NCI-H748 treated with DMSO at 0.1 percent for 48 hours (cell line): Measurements from ENCODE around the gene AGBL1.

ENCODE experiments used
- DNase-seq: peaks from one replicate; lab custom pipeline; 2025; lab: John Stamatoyannopoulos, UW

The AGBL1 gene

DNA sequence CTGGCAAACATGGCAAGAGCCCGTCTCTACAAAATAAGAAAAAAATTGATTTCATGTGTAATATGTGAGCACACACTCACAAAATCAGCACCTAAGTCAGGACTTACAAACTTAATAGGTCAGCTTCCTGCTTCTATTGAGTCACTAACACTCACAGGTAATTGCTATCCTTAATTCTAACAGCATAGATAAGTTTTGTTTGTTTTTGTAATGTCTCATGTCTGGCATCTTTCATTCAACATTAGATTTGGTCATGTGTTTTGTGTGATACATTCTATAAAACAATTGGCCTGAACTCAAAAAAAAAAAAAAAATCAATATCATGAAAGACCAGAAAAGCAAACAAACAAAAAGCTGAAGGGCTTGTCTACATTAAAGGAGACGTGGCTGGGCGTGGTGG lies 564.7 kb downstream of the AGBL1 start:
- DNase-seq = peak; percentile 55

DNA sequence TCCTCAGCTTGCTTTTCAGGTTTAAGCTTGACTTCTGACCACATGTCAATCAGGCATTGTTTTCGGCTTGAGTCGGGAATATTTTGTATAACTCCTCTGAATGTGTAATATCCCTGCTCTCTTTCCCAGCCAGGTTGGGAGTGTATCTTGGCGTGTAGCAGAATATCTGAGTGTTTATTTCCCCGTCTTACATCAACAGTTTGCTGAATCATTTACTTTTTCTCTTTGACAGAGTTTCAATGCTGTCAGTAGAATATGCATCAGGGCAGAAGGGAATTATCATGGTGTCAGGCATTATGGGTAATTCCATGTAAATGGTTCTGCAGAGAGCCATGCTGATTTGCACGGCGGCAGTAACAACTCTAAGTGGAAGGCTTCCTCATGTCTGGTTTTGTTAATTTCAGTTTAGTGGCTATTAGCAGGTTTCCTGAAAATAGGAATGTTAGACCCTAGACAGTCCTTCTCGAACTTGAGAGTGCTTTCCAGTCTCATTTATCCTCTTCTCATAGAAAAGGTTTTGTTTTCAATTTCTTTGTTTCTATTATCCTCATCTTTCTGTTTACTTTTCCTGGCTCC lies 566.3 kb downstream of the AGBL1 start:
- DNase-seq = no peak

DNA sequence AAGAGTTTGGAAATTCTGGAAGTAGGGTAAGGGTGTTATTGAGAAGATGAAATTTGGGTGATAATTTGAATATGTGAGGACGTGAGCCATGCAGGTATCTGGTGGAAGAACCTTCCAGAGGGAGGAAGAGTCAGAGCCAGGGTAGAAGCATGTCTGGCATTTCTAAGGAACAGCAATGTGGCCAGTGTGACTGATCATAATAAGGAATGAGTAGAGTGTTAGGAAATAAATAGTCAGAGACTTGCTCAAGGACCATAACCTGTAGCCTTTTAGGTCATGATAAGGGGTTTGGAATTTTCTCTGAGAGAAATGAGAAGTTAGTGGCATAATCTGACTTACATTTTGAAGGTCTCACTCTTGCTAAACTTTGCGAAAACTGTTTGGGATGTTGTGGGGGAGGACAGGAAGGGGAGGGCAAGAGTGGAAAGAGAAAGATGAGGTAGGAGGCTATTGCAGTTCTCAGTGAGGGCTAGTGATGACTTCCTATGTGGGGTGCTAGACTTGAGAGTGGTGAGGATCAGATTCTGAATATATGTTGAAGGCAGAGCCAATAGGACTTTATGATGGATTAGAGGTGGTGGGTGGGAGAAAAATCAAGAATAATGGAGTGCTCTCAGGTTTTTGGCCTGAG lies 568.3 kb downstream of the AGBL1 start:
- no peak for DNase-seq

DNA sequence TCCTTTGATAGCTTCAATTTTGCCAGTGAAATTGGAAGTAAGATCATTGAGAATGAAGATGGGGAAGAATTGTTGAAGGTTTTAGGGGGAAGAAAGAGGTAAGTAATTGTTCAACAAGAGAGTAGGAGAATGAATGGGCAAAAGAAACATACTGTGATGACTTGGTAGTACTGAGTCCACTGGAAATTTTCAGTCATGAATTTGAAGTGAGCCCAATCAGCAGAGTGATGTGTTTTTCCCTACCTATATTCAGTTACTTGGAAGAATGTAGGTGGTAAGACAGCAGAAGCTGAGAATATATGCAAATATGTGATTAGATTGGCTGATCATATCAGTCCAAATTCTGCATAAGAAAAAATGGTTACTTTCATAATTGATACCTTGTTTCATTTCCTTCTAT lies 569.6 kb downstream of the AGBL1 start:
- DNase-seq = no peak

DNA sequence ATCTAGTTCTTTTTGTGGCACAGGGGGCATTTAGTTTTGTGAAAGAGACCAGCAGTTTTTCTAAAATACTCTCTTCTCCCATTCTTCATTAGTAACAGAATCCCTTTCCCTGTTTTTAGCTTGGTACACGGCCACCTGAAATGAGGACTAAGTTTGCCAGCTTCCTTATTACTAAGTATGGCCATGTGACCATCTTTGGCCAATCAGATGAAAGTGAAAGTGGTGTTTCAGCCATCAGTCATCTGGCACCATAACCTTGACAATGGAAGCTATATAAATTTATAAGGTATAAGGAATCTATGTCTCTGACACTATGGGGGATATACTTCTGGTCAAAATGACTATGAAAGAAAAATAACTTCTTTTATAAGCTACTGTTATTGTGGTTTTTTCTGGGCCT lies 570.4 kb downstream of the AGBL1 start:
- DNase-seq = no peak

DNA sequence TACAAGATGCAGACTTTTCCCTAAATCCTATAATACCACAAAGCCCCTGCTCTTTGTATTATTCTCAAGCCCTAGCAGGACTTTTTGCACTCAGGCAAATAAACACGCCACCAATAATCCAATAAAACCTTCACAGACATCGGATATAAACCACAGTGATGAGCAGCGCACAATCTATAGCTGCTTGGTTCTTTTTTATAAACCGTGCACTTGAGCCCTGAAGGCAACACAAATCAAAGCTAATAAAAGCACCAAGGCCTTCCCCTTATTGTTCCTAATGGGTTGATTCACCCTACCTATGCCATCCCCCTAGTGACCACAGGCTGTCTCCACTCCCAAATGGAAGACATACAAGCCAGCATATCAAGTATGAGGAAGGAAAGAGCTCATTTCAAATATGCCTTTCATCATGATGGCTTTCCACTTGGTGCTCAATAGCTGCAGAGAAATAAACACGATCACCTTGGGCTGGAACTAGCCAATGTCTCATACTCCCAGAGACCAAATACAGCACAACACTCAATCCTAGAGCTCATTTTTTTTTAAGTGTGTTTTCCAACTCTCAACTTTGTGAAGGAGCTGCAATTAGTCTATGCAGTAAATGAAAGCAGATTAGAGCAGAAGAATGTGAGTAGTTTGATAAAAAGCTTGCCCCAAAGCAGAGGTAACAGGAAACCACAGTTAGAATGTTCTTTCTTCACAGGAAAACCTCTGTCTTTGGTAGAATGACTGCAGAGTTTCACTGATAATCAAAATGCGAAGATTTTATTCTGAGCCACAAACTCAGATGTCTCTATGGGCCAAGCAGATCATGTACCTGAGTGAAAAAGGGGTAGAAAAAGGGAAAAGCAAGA lies 573.9 kb downstream of the AGBL1 start:
- no peak for DNase-seq

DNA sequence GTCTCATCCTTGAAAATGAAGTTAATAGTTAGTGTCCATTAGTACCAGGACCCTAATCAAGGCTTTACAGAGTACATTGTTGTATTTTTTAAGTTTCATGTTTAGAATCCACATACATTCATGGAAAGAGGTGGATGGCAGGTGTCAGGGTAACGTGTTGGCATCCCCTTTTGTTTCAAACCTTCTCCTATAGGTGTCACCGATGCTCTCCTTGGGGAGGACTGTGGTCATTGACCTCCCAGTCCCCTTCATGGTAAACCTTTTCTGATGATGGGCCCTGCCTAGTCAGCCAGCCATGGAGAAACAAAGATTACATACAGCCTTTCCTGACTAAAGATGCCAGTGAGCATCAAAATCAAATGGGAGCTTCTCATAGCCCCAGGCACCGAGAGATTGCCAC lies 574.8 kb downstream of the AGBL1 start:
- no peak for DNase-seq

DNA sequence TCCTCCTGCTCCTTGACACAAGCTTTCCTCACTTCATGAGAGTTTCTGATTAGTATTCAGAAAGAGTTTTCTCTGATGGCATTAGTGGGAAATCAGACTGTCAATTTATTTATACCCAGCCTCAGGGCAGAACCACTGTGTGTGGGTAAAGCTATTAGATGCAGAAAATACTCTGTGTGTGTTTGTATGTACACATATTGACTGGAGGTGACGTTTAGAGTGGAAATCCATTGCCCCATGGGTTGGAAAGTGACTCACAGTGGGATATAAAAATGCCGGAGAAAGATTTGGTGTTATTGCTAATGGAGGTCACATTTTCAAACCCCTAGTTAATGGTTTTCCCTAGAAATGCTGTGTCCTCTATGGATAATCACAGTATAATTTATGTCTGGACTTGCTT lies 577.6 kb downstream of the AGBL1 start:
- DNase-seq = no peak

DNA sequence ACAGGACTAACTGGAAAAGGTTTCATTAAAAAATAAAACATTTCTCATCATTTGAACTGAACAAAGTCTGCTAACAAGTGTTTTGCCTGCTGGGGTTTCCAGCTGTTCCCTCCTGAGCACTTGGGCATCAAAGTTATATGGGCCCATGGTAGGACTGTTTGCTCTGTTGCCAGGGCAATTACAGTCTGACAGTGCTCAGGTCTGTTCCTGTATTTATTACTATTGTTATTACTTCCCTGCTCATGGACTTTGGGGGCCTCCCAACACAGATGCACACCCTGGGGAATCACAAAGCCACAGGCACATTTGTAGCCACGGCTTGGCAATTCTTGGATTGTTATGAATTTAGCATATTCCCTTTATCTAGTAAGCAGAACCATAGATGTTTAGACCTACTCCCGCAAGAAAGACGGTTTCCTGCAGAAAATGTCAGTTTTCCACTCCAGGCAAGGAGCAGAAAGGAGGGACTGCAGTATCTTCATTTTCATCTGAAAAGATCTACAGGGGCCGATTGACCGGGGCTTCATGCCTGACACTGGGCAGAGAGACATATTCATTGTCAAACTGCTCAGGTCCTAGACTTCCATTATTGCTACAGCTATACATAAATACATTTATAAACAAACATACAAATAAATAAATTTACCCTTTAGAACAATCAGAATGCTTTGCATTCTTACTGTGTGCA lies 580.2 kb downstream of the AGBL1 start:
- no peak for DNase-seq

DNA sequence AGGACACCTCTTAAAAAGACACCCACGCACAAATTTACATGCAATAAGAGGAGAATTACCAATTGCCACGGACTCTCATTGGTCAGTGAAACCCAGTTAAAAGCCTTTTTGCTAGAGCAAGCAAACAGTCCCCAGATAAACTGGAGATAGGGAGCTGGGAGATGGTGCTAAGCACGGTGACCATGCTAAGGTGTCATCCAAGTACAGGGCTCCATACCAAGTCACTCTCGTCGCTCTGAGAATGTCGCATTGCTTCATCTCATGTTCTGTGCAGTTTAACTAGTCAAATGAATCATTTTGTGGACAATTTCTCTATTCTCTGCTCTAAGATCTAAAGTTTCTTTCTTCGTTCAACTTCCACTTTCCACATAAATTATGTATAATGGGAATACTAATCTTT lies 581.9 kb downstream of the AGBL1 start:
- DNase-seq = no peak

DNA sequence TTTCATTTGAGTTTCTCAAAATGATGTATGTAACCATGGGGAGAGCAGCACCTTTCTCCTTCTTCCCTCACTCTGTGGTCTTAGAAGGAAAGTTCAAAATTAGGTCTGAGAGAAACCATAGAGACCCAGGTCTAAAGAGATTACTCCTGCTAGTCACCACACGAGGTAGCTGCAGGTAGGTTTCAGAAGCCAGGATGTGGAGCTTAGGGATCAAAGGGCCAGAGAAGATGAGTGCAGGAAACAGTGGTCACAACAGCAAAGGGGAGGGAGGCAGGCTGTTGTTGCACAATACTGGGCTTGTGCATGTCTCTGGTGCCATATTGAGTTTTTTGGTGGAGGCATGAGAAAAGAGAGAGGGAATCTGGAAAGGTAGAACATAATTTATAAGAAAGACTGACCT lies 583.6 kb downstream of the AGBL1 start:
- no peak for DNase-seq

DNA sequence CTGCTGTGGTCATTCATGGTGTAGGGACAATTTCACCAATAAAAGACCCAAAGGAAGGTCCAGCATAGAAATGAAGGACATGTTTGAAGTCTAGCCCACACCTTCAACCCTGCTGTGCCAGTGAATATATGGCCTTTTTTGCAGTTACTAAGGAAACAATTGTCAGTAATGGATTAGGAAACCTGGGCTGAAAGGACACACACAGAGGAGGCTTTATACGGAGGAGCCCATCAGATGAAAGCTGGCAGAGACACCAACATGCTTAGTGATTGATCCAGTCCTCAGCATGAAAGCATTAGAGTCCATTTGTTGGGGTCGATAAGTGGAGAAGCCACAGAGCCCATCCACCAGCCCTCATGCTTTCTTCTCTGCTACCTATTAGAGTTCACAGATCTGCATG lies 584.3 kb downstream of the AGBL1 start:
- DNase-seq = no peak

DNA sequence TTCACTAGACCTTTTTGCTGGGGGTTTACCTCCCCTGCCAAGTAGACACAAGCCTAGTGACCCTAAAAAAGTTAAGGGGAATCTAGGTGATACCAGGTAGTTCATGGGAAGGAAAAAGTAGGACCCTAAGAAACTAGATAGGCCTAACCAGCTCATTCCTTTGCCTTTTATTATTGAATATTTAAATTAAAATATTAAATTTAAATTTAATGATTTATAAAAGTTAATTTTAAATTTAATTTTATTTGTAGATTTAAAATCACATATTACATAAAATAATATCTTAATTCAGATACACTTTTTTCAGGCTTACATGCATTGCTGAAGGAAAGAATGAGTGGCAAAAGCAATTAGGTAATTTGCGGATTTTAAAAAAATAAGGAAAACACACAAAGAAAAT lies 584.9 kb downstream of the AGBL1 start:
- no peak for DNase-seq

DNA sequence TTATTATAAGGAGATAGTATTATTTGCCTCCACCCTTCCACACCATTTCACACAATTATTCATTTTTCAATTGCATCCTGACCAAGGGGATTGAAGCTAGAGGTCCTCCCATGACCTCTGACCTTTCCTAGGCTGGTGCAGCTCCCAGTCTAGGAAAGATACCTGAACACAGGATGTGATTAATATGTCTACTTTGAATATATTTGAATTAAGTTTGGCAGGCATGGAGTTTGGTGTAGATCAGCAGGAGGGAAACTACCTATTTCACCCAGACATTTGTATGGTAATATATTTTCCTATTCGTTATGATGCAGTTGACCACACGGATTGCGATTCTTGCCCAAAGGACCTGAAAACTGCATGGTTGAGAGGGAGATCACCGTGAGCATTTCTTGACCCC lies 596.3 kb downstream of the AGBL1 start:
- no peak for DNase-seq

DNA sequence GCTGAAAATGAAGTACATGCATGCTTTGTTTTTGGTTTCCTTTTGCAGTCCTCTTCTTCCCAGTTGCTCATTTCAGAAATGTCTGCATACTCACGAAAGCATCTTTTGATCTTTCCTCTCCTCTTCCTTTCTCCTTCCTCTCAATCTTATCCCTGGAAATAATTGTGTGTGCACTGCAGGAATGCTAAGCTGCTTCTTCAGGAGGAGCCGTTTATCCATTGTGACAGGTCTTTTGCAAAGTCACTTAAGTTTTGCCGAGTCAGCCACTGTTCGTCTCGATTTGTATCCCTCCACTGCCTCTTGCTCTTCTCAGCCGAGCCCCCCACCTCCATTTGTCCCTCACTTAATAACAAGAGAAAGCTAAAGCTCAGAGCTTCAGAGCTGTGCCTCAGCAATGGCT lies 597.6 kb downstream of the AGBL1 start:
- DNase-seq = no peak

DNA sequence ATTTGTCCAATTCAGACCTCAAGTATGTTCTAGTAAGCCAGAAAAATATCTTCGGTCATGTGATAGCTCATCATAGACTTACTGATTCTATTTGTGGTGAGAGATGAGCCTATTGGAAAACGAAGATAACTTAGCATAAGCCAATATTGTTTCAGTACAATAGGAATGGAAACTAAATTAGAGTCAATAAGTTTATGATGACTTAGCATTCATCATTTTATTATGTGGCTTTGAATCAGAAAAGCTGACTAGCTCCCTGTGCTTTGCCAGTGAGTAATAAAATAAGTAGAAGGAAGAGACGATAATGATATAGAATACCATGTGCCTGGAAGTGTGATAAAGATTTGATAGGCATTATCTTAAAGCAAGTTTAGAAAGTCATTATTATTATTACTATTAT lies 605.6 kb downstream of the AGBL1 start:
- DNase-seq = no peak

DNA sequence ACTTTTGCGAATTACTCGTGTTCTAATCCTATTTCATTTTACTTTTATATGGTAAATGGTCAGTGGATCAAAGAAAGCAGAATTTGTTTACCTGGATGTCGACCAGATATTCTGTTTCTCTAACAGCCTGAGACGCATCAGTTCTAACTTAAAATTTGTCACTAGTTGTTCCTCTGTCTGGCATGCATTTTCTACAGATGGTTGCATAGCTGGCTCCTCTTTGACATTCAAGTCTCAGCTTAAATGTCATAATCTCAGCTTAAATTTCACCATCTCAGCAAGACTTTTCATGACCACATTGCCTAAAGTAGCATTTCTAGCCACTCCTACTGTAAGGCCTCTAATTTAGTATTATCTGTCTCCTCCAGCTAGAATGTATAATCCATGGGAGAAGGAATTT lies 609.3 kb downstream of the AGBL1 start:
- no peak for DNase-seq

DNA sequence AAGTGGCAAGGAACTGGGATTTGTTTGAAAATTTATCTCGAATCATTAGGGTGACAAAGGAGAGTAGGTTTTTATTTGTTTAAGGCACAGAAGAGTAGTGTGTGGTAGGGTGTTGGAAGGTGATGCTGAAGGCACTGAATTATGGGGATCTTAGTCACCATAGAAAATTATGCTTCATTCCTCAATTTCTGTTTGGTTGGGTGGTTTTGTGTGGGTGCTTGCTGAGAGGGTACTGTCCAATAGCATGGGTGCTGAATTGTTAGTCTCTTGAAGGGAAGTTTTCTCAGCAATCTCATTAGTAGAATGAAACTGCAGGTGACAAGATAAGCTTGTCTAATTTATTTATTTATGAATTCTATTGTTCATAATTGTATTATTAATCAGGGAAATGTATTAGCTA lies 610.9 kb downstream of the AGBL1 start:
- no peak for DNase-seq

DNA sequence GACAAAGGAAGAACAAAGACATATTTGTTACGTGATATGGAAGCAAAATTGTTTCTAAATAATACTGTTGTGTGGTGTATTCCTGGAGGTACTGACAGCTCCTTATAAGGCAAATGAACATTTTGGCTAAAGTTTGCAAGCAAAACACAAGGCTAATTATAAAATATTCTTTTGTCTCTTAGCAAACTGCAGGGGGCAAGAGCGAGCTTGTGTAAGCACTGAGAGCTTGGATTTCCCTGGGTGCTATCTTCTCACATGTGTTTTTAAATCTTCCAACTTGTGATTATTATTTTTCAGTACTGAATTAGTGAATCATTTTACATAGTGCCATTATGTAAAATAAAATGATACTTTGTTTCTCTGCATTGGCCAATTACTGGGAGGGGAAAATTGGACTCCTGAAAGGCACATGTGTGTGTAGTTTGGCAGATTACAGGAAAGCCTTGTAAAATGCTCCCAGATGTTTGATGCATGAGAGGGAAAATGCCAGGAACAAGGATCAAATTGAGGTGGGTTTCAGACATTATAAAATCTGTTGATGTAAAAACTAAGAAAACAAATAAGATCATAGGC lies 611.5 kb downstream of the AGBL1 start:
- no peak for DNase-seq

DNA sequence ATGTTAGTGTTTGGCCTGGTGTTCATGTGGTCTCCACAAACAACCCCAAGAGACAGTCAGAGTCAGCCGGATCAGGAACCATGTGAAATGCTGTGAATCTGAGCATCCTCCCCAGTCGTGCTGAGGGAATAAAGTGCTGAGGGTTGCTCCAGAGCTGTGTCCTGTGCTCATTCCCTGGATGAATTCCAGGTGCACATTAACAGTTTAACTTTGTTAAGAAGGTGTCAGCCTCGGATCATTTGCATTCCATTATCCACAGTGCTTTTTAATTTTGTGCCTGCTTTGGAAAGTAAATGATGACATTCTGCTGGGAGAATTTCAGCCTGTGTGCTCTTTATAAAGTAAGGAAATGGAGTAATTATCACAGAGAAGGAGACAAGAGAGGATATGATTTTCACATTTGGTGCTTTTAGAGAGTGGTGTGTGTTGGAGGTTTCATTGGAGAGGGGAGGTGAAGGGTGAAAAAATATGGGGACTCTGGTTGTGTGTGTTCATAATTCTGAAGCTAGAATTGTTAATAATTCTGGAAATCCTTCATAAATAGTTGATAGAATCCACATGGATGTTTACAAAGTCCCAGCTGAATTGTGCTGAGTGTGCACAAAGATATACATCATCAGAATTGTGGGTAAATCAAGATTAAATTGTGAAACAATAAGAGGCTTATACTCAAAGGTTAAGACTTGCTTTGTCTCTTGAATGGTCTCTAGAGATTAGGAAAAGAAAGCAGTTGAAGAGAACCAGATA lies 621.4 kb downstream of the AGBL1 start:
- no peak for DNase-seq

DNA sequence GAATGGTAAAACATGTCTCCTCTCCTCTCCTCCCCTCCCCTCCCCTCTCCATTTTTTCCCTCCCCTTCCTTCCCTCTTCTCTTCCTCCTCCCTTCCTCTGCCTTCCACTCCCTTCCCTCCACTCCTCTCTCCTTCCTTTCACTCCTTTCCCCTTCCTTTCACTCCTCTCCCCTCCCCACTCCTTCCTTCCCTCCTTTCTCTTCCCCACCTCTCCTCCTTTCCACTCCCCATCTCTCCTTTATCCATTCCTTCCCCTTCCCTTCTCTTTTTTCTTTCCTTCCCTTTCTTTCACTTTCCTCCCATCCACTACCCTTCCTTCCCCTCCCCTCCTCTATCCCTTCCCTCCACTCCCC lies 621.9 kb downstream of the AGBL1 start:
- DNase-seq = no peak

DNA sequence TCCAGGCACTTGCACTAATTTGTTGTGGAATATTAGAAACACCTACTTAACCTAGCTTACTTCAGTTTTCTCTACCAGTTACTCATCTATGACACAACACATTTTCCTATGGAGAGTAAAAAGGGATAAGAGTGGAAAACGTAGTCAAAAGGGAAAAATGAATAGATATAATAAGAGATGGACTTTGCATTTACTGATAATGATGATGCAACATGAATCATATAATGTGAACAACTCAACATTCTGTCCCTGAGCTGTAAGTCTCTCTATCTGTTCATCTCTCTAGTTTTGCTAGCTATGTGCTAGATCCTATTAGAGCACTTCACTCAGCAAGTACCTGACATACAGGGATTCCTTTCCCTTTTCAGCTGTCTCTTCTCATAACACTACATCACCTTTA lies 627.1 kb downstream of the AGBL1 start:
- no peak for DNase-seq
